HPDE6-E6E7 (cell line): ENCODE measurements around the gene DNMT3L.
"Not testable (repeated sequence)": the region's sequence is repeated elsewhere in the genome, so short reads cannot be mapped to it uniquely, and the experiment has no call there.

Experiments
- DNase-seq: peaks from one replicate; pipeline ENCODE4 v3.0.0; 2011; ENCODE audit warnings: missing footprints; ENCODE audit errors: extremely low spot score

The DNMT3L gene

GRCh38 chr21:44295163-44295573, 33.5 kb upstream of the DNMT3L start:
- DNase-seq, result no peak

- no peak for DNase-seq
Observed at GRCh38 chr21:44294391-44295162, 32.9 kb upstream of the DNMT3L start.

GRCh38 chr21:44293551-44294231, 32.0 kb upstream of the DNMT3L start:
- no peak for DNase-seq

- DNase-seq, result no peak
Observed at GRCh38 chr21:44292812-44293195, 31.1 kb upstream of the DNMT3L start.

GRCh38 chr21:44291936-44292811, 30.5 kb upstream of the DNMT3L start:
- no peak for DNase-seq

GRCh38 chr21:44291078-44291935, 29.6 kb upstream of the DNMT3L start:
- DNase-seq, result no peak

GRCh38 chr21:44290327-44291077, 28.8 kb upstream of the DNMT3L start:
- DNase-seq, result no peak

GRCh38 chr21:44289381-44290010, 27.8 kb upstream of the DNMT3L start:
- no peak for DNase-seq

GRCh38 chr21:44288251-44289110, 26.8 kb upstream of the DNMT3L start:
- DNase-seq, result no peak

GRCh38 chr21:44286716-44287632, 25.3 kb upstream of the DNMT3L start:
- DNase-seq, result no peak

GRCh38 chr21:44286086-44286715, 24.5 kb upstream of the DNMT3L start:
- no peak for DNase-seq

GRCh38 chr21:44285138-44285992, 23.7 kb upstream of the DNMT3L start, which contains the start of gene AIRE:
Gene AIRE (plus strand): TSS chr21:44285876. CDS start chr21:44286007, 131 bp downstream.
- no peak for DNase-seq

GRCh38 chr21:44283948-44284347, 22.3 kb upstream of the DNMT3L start:
- DNase-seq, result no peak

GRCh38 chr21:44283211-44283785, 21.6 kb upstream of the DNMT3L start:
- DNase-seq, result not testable (repeated sequence)

GRCh38 chr21:44282370-44282769, 20.7 kb upstream of the DNMT3L start:
- DNase-seq, result no peak

- DNase-seq, result no peak
Observed at GRCh38 chr21:44281801-44282200, 20.1 kb upstream of the DNMT3L start.
